K562 (cell line): ENCODE data around the gene BTN3A1. TPM values are rescaled to one million over a fixed set of nuclear protein-coding genes. Genes with fewer than 3 reads are reported as not detected.

Experiments
- ATAC-seq: fragments of 200-7000 bp; cut with Tn5 transposase; 3 replicates; pipeline ENCODE4 v1.9.1; 2020; ENCODE audit warnings: moderate library complexity
- BruUV-seq: library from RNA; stranded (reverse); fragments of 400-500 nt; replicated peaks from 2 replicates; lab custom pipeline; 2021; lab: Mats Ljungman, UMichigan
- CTCF ChIA-PET: fragments of 300-600 bp; formaldehyde crosslinking; extraction: SDS; loops from one replicate; lab custom pipeline; 2021; ENCODE audit warnings: low intra/inter-chr PET ratio; lab: Yijun Ruan, JAX
- POLR2A ChIA-PET: fragments of 300-600, 350-650 bp; sonication (Branson Sonifier 250); formaldehyde crosslinking; extraction: SDS; loops from one replicate; lab custom pipeline; 2021; ENCODE audit warnings: antibody characterized with exemption, inconsistent platforms; lab: Yijun Ruan, JAX
- DNase-seq, 4 experiments: peaks; one replicate each; pipeline versions ENCODE4 v3.0.0 to v3.0.0-alpha.2; 2011 to 2018; ENCODE audit warnings: low spot score in 3 of 4, mixed read lengths in 3 of 4; ENCODE audit errors: extremely low read depth in 1 of 4
- FAIRE-seq: peaks from 2 replicates; lab custom pipeline; 2011; peaks lifted over from hg19 to GRCh38; lab: Jason Lieb, UNC
- H2AFZ ChIP-seq: 2 replicates; pipeline ENCODE4 v1.6.0; 2011; ENCODE audit warnings: low read depth, low read length, control low read depth, inconsistent platforms
- H3K27ac ChIP-seq: fragments of 200-600 bp; 3 replicates; pipeline ENCODE4 v1.8.0; 2011; ENCODE audit warnings: low read depth, mild to moderate bottlenecking, control low read depth, inconsistent platforms, low read length, moderate library complexity, mixed read lengths; ENCODE audit errors: extremely low read depth
- H3K27me3 ChIP-seq, 2 experiments: fragments of 300-600 bp in 1 of 2; 2 replicates in 1 of 2; 3 replicates in 1 of 2; pipeline versions ENCODE4 v1.6.0 to v1.8.0; 2011; ENCODE audit warnings: inconsistent platforms in 2 of 2, low read length in 2 of 2, mild to moderate bottlenecking in 1 of 2, mixed read lengths in 1 of 2, moderate library complexity in 1 of 2; ENCODE audit not compliant: control insufficient read depth in 2 of 2, insufficient read depth in 2 of 2
- H3K36me3 ChIP-seq: fragments of 300-600 bp; 3 replicates; pipeline ENCODE4 v1.8.0; 2011; ENCODE audit warnings: mild to moderate bottlenecking, low read length, inconsistent platforms; ENCODE audit not compliant: control insufficient read depth, insufficient read depth
- H3K4me1 ChIP-seq, 2 experiments: fragments of 200-600 bp in 1 of 2; replicated peaks in 1 of 2; 2 replicates in 1 of 2; 3 replicates in 1 of 2; pipeline versions ENCODE4 v1.5.1 to v1.8.0; 2011; ENCODE audit warnings: inconsistent platforms in 2 of 2, low read length in 2 of 2, mild to moderate bottlenecking in 1 of 2, mixed read lengths in 1 of 2, moderate library complexity in 1 of 2; ENCODE audit not compliant: control insufficient read depth in 2 of 2, insufficient read depth in 2 of 2
- H3K4me2 ChIP-seq: 2 replicates; pipeline ENCODE4 v1.6.1; 2011; ENCODE audit warnings: low read length, control low read depth, inconsistent platforms, mixed read lengths; ENCODE audit not compliant: insufficient read depth
- H3K4me3 ChIP-seq: fragments of 200-600 bp; sonication (generic), shearing (Covaris generic); 2 replicates; pipeline ENCODE4 v1.5.1; 2016; ENCODE audit warnings: control low read depth, inconsistent platforms
- H3K79me2 ChIP-seq: fragments of 200-600 bp; 3 replicates; pipeline ENCODE4 v1.8.0; 2011; ENCODE audit warnings: low read length, inconsistent platforms; ENCODE audit not compliant: control insufficient read depth, insufficient read depth
- H3K9ac ChIP-seq, 2 experiments: 2 replicates each; pipeline versions ENCODE4 v1.6.0 to v1.6.1; 2011; ENCODE audit warnings: low read depth in 2 of 2, low read length in 2 of 2, control low read depth in 1 of 2, inconsistent platforms in 1 of 2, mild to moderate bottlenecking in 1 of 2, mixed read lengths in 1 of 2; ENCODE audit not compliant: insufficient read depth in 1 of 2
- H3K9me1 ChIP-seq: one replicate; pipeline ENCODE4 v1.6.0; 2011; ENCODE audit warnings: inconsistent platforms, mild to moderate bottlenecking, low read length, moderate library complexity; ENCODE audit not compliant: control insufficient read depth, insufficient read depth
- H3K9me3 ChIP-seq: replicated peaks from 2 replicates; pipeline ENCODE4 v1.5.1; 2011; ENCODE audit warnings: low read depth, low read length, inconsistent platforms; ENCODE audit not compliant: control insufficient read depth, insufficient read depth
- H4K20me1 ChIP-seq: replicated peaks from 2 replicates; pipeline ENCODE4 v1.6.1; 2011; ENCODE audit warnings: low read length, inconsistent platforms, mixed read lengths; ENCODE audit not compliant: control insufficient read depth, insufficient read depth
- CEBPB ChIP-seq: fragments of 450-650 bp; IDR thresholded peaks from 2 replicates; pipeline ENCODE4 v1.6.1; 2016; ENCODE audit warnings: missing genetic modification characterization, missing compliant biosample characterization
- CEBPG ChIP-seq, 3 experiments: fragments of 200-800 bp in 1 of 3; sonication (Bioruptor generic) in 1 of 3; sonication (generic) in 1 of 3; formaldehyde crosslinking in 1 of 3; IDR thresholded peaks in 2 of 3; conservative IDR thresholded peaks in 1 of 3; 2 replicates each; pipeline versions ENCODE4 v1.6.1 to v1.8.0; 2016 to 2022; ENCODE audit warnings: missing compliant biosample characterization in 2 of 3, missing genetic modification characterization in 2 of 3, mild to moderate bottlenecking in 1 of 3, missing genetic modification reagents in 1 of 3
- DIDO1 ChIP-seq: fragments of 450-650 bp; IDR thresholded peaks from 2 replicates; pipeline ENCODE4 v1.6.1; 2016; ENCODE audit warnings: low read depth, missing biosample characterization, missing genetic modification characterization
- HNRNPLL ChIP-seq: fragments of 200-400 bp; formaldehyde crosslinking; IDR thresholded peaks from 2 replicates; pipeline ENCODE4 v1.6.1; 2017; ENCODE audit warnings: low read length, low read depth, mild to moderate bottlenecking; ENCODE audit not compliant: poor library complexity, severe bottlenecking
- ZNF12 ChIP-seq: sonication (generic); formaldehyde crosslinking; IDR thresholded peaks from 2 replicates; pipeline ENCODE4 v1.4.0; 2020; ENCODE audit warnings: mild to moderate bottlenecking, missing genetic modification reagents
- ZNF3 ChIP-seq: fragments of 250-450 bp; sonication (Bioruptor Pico); IDR thresholded peaks from 2 replicates; pipeline ENCODE4 v1.5.0; 2021; ENCODE audit warnings: mild to moderate bottlenecking, moderate library complexity
- ZNF512 ChIP-seq: IDR thresholded peaks from 2 replicates; pipeline ENCODE4 v1.6.1; 2016; ENCODE audit warnings: missing genetic modification characterization, missing compliant biosample characterization
- WGBS: fragments of 100-300 bp; shearing (Covaris generic); methylation state at CpG from one replicate; pipeline ENCODE4 v1.1.6; 2016; ENCODE audit warnings: low coverage, mixed read lengths; ENCODE audit not compliant: insufficient coverage; ENCODE audit errors: missing lambda C conversion rate; 5-methylcytosine and 5-hydroxymethylcytosine counted together
- in situ Hi-C: fragments of 300-500 bp; cut with MboI; formaldehyde crosslinking; loops from 4 replicates; pipeline ENCODE4 v1.15.0; 2018; ENCODE audit warnings: inconsistent platforms, mixed read lengths
- intact Hi-C: fragments of 100-400 bp; cut with micrococcal nuclease; formaldehyde crosslinking; loops from 2 replicates; pipeline ENCODE4 v1.14.2; 2022
- polyA plus RNA-seq, 8 experiments: library from polyadenylated mRNA; depleted of rRNA in 4 of 8; stranded (reverse) in 5 of 8; unstranded in 3 of 8; fragments of >200 nt; fragmentation: Nextera tagmentation in 2 of 8; fragmentation: Illumina TruSeq in 1 of 8; extraction: Ambion mirVana in 2 of 8; extraction: Trizol in 1 of 8; gene quantifications; 2 replicates each; pipeline versions ENCODE4 v1.2.1 to v1.2.3, GENCODE V29; 2011 to 2014; ENCODE audit warnings: inconsistent platforms in 1 of 8, missing spikeins in 1 of 8
- total RNA-seq, 7 experiments: library from RNA; depleted of rRNA in 6 of 7; stranded (reverse); fragments of >200 nt in 6 of 7; fragmentation: Illumina TruSeq in 2 of 7; extraction: Trizol in 2 of 7; gene quantifications; 2 replicates each; pipeline versions ENCODE4 v1.2.1 to v1.2.3, GENCODE V29; 2011 to 2021; ENCODE audit warnings: low replicate concordance in 1 of 7
- TF ChIP-seq, protein P1 (sequence below), 2 experiments: fragments of 450-650 bp in 1 of 2; sonication (generic) in 1 of 2; formaldehyde crosslinking in 1 of 2; IDR thresholded peaks in 1 of 2; conservative IDR thresholded peaks in 1 of 2; 2 replicates each; pipeline versions ENCODE4 v1.6.1 to v1.8.1; 2016 to 2023; ENCODE audit warnings: mild to moderate bottlenecking in 2 of 2, moderate library complexity in 2 of 2, inconsistent platforms in 1 of 2, missing genetic modification reagents in 1 of 2

BTN3A1 gene
- total and polyA plus RNA-seq, 9 of the 15 experiments (the other 6 are each of a cell fraction or from before 2014, with no cell fraction given), result 0.84 to 8.5 (median 3.9) TPM

GRCh38 chr6:26362836-26363220 lies 39.2 kb upstream of the BTN3A1 start:
- Histone ChIP-seq H4K20me1 (no peaks in the 10 kb centered on the region), H3K79me2 (no peaks in the 10 kb centered on the region), H3K9me3 (no peaks in the 10 kb centered on the region), H2AFZ (peak overlapping the region; percentile 58), H3K4me1 (peaks cover 11 to 22% of the 10 kb centered on the region in 2 experiments), H3K9me1 (no peaks in the 10 kb centered on the region), H3K36me3 (no peaks in the 10 kb centered on the region), H3K9ac (no peak overlapping the region), H3K27ac (no peak overlapping the region), H3K27me3 (no peaks in the 10 kb centered on the region), H3K4me2 (no peak overlapping the region), H3K4me3 (no peak overlapping the region)
- BruUV-seq, result no TSS peak
- POLR2A ChIA-PET, result interaction anchor here (0.9 to 2.7 kb wide), 7 partner anchors 8 to 199 kb away, joined by 3 to 12 read pairs (median 4); partner anchors contain the start of gene HMGN4
- DNase-seq (no peak), FAIRE-seq (no peak), ATAC-seq (no peak)
- TF ChIP-seq CEBPB (peak; percentile 86), HNRNPLL (no peak), CEBPG (CRISPR knock-in tag; IDR thresholded peaks at IDR 0.05) (no peak), CEBPG (tag; conservative IDR thresholded peaks at IDR 0.05 in 1 of 2, IDR thresholded peaks at IDR 0.05 in 1 of 2) (peak; percentile 53 to 68; a peak in 3 of 4 replicates), DIDO1 (tag) (no peak), ZNF3 (no peak), ZNF512 (no peak), ZNF12 (no peak)
- TF ChIP-seq, protein P1, sequence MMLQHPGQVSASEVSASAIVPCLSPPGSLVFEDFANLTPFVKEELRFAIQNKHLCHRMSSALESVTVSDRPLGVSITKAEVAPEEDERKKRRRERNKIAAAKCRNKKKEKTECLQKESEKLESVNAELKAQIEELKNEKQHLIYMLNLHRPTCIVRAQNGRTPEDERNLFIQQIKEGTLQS (IDR thresholded peaks at IDR 0.05), result peak; percentile 38
- TF ChIP-seq, protein P1 (CRISPR knock-in tag; conservative IDR thresholded peaks at IDR 0.05), result no peak
- CTCF ChIA-PET, result no interaction called here
- in situ Hi-C loops, result no loop called here
- 70% methylated on average over 3 of the region's 3 CpGs for WGBS
- intact Hi-C loops, result no loop called here
